Ectodermal cell (in vitro differentiated cells): ENCODE results near the gene NR6A1.

ENCODE experiments used
- H3K27ac ChIP-seq: 2 replicates; pipeline ENCODE4 v1.7.0; 2013; ENCODE audit warnings: mild to moderate bottlenecking, low read depth, low read length; ENCODE audit not compliant: insufficient read depth, poor library complexity, severe bottlenecking
- H3K27me3 ChIP-seq: 2 replicates; pipeline ENCODE4 v1.7.0; 2013; ENCODE audit warnings: mild to moderate bottlenecking, low read length; ENCODE audit not compliant: insufficient read depth, control insufficient read depth, poor library complexity, severe bottlenecking
- H3K36me3 ChIP-seq: one replicate; pipeline ENCODE4 v1.7.0; 2013; ENCODE audit warnings: low read length; ENCODE audit not compliant: control insufficient read depth, insufficient read depth
- H3K4me1 ChIP-seq: one replicate; pipeline ENCODE4 v1.7.0; 2013; ENCODE audit warnings: low read length; ENCODE audit not compliant: control insufficient read depth, insufficient read depth
- H3K4me3 ChIP-seq: 2 replicates; pipeline ENCODE4 v1.7.0; 2013; ENCODE audit warnings: low read depth, low read length, control low read depth; ENCODE audit not compliant: insufficient read depth
- H3K9me3 ChIP-seq: 2 replicates; pipeline ENCODE4 v1.7.0; 2013; ENCODE audit warnings: mild to moderate bottlenecking, low read length, moderate library complexity; ENCODE audit not compliant: control insufficient read depth
- WGBS, 2 experiments: methylation state at CpG; one replicate each; pipeline ENCODE4 v1.1.7; 2013; ENCODE audit warnings: missing lambda C conversion rate in 2 of 2; 5-methylcytosine and 5-hydroxymethylcytosine counted together

The NR6A1 gene

DNA sequence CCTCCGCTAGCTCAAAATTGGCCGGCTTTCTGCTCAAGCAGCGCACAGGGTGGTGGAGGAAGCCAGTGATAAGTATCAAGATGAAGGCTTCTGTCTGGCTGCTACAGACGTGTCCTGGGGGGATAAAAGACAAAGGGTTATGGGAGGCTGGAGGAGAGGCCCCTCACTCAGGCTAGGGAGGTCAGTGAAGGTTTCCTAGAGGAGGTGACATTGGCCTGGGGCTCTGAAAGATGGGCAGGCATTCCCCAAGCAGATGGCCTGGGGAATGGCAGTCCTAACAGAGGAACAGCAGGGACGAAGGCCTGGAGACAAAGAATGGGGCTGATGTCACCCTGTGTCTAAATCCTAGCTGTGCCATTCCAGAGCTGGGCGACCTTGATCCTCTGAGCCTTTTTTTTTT lies 38.1 kb upstream of the NR6A1 start:
- no peaks in the 10 kb centered on the region for H3K9me3 ChIP-seq
- H3K27me3 ChIP-seq: no peaks in the 10 kb centered on the region
- H3K27ac ChIP-seq: no peak overlapping the region
- H3K4me1 ChIP-seq: peaks cover 32% of the 10 kb centered on the region
- H3K36me3 ChIP-seq: no peaks in the 10 kb centered on the region
- 95 to 96% methylated on average over 6 of the region's 6 CpGs for WGBS, 2 experiments
- no peak overlapping the region for H3K4me3 ChIP-seq

DNA sequence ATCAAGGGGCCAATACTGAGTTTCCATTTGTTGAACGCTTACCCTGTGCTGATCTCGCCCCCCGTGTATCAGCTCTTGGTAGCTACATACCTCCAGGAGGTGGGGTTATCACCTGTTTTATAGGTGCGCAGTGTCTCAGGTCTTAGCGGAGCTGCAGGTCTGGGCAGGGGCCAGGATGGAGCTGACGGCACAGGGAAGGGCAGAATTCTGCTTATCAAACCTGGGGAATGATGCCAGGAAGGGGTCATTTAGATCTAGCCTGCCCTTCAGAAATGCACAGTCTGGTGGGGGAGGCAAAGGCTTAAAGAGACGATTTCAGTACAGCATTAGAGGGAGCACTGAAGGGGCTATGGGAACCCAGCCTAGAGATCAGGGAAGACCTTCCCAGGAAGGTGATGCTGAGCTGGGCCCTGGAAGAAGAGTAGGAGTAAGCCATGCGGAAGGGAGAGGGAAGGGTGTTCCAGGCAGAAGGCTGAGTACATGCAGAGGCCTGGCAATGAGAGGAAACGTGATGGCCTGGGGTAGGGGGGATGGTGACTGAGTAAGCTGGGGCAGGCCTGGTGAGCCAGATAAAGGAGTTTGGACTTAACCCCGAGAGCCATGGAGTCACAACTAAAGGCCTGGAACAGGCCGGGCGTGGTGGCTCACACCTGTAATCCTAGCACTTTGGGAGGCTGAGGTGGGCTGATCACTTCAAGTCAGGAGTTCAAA lies 37.3 kb upstream of the NR6A1 start:
- Histone ChIP-seq H3K36me3 (no peaks in the 10 kb centered on the region), H3K27me3 (no peaks in the 10 kb centered on the region), H3K9me3 (no peaks in the 10 kb centered on the region), H3K27ac (no peak overlapping the region), H3K4me3 (no peak overlapping the region), H3K4me1 (peaks cover 29% of the 10 kb centered on the region)
- 92% methylated on average over 12 of the region's 12 CpGs for WGBS, 2 experiments

DNA sequence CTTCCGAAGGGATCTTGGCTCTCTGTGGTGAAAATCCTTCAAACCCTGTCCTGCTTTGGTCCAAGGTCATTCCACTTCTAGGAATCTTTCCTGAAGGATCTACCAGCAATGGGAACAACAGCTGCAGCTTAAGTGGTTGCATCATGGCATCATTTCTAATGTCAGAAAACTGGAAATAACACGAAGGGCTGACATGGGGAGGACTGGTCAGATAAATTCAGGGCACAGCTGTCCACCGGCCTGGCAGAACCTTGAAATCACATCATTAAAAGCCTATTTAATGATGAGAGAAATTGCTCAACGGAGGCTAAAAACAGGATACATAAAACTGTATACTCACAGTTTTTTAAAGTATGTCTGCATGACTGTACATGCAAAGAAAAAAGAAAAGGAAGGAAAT lies 34.1 kb upstream of the NR6A1 start:
- Histone ChIP-seq H3K27ac (no peak overlapping the region), H3K4me3 (no peak overlapping the region), H3K9me3 (no peaks in the 10 kb centered on the region), H3K36me3 (no peaks in the 10 kb centered on the region), H3K27me3 (no peaks in the 10 kb centered on the region), H3K4me1 (peaks cover under 1% of the 10 kb centered on the region)
- WGBS, 2 experiments: 94 to 99% methylated on average over 3 to 4 of the region's 4 CpGs

DNA sequence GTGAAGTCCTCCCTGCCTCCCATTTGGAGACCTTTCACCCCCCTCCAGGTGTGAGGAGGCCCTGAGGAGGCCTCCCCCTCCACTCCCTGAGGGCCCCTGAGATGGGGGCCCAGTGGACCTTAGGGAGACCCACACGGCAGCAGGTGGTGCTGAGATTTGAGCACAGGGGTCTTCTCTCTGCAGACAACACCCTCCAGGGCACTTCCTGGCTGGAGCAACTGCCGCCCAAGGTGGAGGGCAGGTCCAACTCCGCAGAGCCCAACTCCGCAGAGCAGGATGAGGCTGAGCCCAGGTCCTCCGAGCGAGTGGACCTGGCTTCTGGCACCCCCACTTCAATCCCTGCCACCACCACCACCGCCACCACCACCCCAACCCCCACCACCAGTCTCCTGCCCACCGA lies 32.8 kb upstream of the NR6A1 start:
- H3K27ac ChIP-seq: no peak overlapping the region
- H3K9me3 ChIP-seq: no peaks in the 10 kb centered on the region
- 93 to 98% methylated on average over 8 of the region's 8 CpGs for WGBS, 2 experiments
- H3K4me1 ChIP-seq: no peaks in the 10 kb centered on the region
- H3K36me3 ChIP-seq: no peaks in the 10 kb centered on the region
- H3K4me3 ChIP-seq: no peak overlapping the region
- no peaks in the 10 kb centered on the region for H3K27me3 ChIP-seq

DNA sequence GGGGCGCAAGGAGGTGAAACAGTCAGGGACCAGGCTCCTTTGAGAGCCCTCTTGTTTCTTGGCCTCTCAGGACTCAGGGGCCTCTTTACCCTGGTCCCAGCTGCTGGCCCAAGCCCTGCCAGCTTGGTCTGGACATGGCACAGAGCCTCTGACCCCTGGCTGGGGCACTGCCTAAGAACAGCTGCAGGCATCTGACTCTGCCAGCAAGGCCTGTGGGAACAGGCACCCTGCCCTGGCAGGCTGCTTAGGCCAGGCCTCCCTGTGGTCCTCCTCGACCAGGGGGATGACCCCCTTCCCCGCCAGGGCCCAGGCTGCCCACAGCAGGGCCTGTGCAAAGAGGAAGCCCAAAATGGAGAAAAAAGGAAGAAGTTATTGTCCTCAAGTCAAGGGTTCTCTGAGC lies 31.3 kb upstream of the NR6A1 start:
- no peaks in the 10 kb centered on the region for H3K9me3 ChIP-seq
- 91 to 95% methylated on average over 3 of the region's 3 CpGs for WGBS, 2 experiments
- H3K4me3 ChIP-seq: no peak overlapping the region
- H3K36me3 ChIP-seq: no peaks in the 10 kb centered on the region
- H3K27me3 ChIP-seq: no peaks in the 10 kb centered on the region
- H3K4me1 ChIP-seq: no peaks in the 10 kb centered on the region
- H3K27ac ChIP-seq: no peak overlapping the region

DNA sequence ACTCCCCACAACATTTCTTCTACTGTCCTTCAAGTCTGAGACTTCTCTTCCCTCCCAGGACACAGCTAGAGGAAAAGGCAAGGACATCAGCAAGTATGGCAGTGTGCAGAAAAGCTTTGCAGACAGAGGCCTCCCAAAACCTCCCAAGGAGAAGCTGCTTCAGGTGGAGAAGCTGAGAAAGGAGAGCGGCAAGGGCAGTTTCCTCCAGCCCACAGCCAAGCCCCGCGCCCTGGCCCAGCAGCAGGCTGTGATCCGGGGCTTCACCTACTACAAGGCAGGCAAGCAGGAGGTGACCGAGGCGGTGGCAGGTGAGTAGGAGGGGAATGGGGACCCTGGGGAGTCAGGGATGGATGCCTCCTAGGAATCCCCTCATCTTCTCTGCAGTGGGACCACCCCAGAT lies 30.2 kb upstream of the NR6A1 start:
- Histone ChIP-seq H3K9me3 (no peaks in the 10 kb centered on the region), H3K4me3 (no peak overlapping the region), H3K4me1 (no peaks in the 10 kb centered on the region), H3K27ac (no peak overlapping the region), H3K27me3 (no peaks in the 10 kb centered on the region), H3K36me3 (no peaks in the 10 kb centered on the region)
- WGBS, 2 experiments: 96 to 97% methylated on average over 6 of the region's 6 CpGs

DNA sequence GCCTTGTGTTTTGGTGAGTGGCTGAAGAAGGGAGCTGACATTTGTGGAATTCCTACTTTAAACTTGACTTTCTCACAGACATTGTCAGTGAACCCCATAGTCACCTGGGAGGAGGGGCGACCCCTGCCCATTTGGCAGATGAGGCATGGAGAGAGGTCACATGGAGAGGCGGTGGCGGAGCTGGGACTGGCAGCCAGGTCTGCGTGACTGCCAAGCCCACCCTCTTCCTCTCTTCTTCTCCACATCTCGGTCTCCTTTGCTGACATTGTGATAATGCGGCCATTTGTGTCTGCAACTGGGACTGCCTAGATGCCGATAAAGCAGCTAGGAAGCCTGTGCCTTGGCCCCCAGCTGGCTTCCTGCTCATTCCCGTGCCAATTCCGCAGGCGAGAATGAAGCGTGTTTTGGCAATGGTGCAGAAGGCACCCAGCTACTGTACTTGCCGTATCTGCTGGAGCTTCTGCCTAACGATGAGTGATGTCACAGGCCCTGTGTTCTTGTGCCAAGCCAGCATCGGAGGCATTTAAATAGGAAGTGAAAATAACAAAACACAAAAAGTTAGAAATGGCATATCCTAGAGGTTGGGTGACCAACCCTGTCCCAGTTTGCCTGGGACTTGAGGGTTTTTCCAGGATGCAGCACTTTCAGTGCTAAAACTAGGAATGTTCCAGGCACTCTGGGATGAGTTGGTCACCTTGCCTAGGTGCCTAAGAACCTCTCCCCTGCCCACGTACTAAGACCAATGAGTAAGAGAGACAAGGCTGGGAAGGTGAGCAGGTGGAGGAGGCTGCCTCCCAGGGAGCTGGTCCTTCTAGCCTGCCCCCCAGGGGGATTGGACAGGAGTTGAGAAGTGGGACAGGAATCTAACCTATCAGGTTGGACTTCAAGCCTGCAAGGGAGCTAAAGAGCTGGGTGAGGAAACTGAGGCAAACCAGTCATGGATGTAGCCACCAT lies 29.5 kb upstream of the NR6A1 start:
- WGBS, 2 experiments: 81 to 82% methylated on average over 15 of the region's 15 CpGs
- Histone ChIP-seq H3K4me1 (no peaks in the 10 kb centered on the region), H3K27me3 (no peaks in the 10 kb centered on the region)

DNA sequence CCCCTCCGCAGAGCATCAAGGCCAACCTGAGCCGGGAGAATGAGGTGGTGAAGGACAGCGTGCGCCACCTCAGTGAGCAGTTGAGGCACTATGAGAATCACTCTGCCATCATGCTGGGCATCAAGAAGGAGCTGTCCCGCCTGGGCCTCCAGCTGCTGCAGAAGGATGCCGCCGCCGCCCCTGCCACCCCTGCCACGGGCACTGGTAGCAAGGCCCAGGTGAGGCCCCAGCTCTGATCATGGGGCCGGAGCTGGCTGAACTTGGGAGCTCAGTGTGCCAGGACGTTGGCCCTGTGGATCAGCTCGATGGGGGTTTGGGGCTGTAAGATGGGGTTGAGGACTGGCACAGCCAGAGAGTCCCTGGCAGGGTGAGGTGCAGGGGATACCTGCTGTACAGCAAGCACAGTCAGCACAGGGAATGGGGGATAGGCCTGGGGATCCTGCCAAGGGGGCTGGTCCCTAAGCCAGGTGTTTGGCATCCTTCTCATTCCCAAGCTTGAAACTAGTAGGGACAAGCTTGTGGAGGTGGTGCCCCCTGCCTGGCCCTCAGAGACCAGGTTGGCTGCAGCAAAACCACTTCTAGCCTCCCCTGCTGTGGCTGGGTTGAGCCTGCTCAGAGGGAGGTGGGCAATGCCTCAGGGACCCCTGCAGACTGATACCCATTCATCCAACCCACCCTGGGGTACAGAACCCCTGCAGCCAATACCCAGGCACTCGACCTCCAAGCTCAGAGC lies 28.3 kb upstream of the NR6A1 start:
- Histone ChIP-seq H3K4me1 (no peaks in the 10 kb centered on the region), H3K27me3 (no peaks in the 10 kb centered on the region)

More for the DNA sequence above, 29.5 kb upstream of the NR6A1 start:
- H3K4me3 ChIP-seq: no peak overlapping the region
- no peaks in the 10 kb centered on the region for H3K9me3 ChIP-seq
- H3K36me3 ChIP-seq: no peaks in the 10 kb centered on the region
- no peak overlapping the region for H3K27ac ChIP-seq

DNA sequence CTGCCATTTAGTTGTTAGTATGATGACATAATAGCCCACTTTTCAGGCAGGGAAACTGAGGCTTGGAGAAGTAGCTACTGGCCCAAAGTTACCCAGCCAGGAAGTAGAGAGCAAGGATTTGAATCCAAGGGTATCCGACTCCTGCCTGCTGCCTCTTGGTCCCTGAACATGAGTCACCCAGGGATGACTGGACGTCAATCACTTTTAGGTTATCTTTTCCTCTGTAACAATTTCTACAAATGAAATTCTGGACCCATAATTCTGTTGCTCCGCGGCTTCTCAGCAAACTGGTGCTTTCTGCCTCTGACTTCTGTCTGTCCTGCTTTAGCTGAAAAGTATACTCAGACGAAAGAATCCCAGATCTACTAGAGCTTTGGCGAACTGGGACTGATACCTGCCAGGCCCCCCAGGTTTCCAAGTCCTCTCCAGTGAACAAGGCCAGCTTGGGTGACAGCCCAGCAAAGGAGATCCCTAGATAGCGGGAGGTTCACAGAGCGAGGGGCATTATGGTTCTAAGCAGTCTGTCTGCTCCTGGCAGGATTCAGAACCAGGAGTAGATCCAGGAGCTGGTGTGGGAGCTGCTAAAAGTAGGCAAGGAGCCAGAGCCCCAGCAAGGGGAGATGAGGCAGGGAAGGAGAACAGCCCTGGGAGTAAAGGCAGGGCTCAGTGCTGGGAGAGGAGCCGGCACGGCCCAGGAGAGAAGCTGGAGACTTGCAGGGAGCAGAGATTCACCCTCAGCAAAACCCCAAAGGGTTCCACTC lies 26.4 kb upstream of the NR6A1 start:
- no peaks in the 10 kb centered on the region for H3K27me3 ChIP-seq
- H3K27ac ChIP-seq: no peak overlapping the region
- WGBS, 2 experiments: 92 to 94% methylated on average over 10 of the region's 10 CpGs
- H3K36me3 ChIP-seq: no peaks in the 10 kb centered on the region
- no peak overlapping the region for H3K4me3 ChIP-seq
- no peaks in the 10 kb centered on the region for H3K9me3 ChIP-seq
- H3K4me1 ChIP-seq: peaks cover 8% of the 10 kb centered on the region

More for the DNA sequence above, 28.3 kb upstream of the NR6A1 start:
- WGBS, 2 experiments: 83% methylated on average over 13 of the region's 13 CpGs
- Histone ChIP-seq H3K4me3 (no peak overlapping the region), H3K9me3 (no peaks in the 10 kb centered on the region), H3K36me3 (no peaks in the 10 kb centered on the region), H3K27ac (no peak overlapping the region)
